Sigmoid colon (tissue), 7 donors: Measurements from ENCODE around the gene EEIG1. TPM values are rescaled to one million over a fixed set of nuclear protein-coding genes. Genes with fewer than 3 reads are reported as not detected.

Experiments
- DNase-seq: peaks from one replicate; pipeline ENCODE4 v3.0.0-alpha.2; 2019
- H3K27ac ChIP-seq, 4 donors: fragments of 200-600 bp; sonication (generic); one replicate each; pipeline ENCODE4 v1.5.1; 2016 to 2019; ENCODE audit warnings: mild to moderate bottlenecking in 1 of 4
- H3K27me3 ChIP-seq, 3 donors: fragments of 200-600 bp; sonication (generic); one replicate each; pipeline ENCODE4 v1.5.1; 2019; ENCODE audit warnings: mild to moderate bottlenecking in 1 of 3
- H3K36me3 ChIP-seq, 4 donors: fragments of 200-600 bp; sonication (generic); one replicate each; pipeline ENCODE4 v1.5.1; 2016 to 2019
- H3K4me1 ChIP-seq, 4 donors: fragments of 200-600 bp; sonication (generic); one replicate each; pipeline ENCODE4 v1.5.1; 2017 to 2019
- H3K4me3 ChIP-seq, 4 donors: fragments of 200-600 bp; sonication (generic); one replicate each; pipeline ENCODE4 v1.5.1; 2017 to 2019; ENCODE audit warnings: mild to moderate bottlenecking in 2 of 4, moderate library complexity in 1 of 4
- H3K9me3 ChIP-seq, 4 donors: fragments of 200-600 bp in 3 of 4; sonication (generic) in 3 of 4; one replicate each; pipeline versions ENCODE4 v1.5.1 to v1.6.1; 2013 to 2019
- EP300 ChIP-seq, 4 donors: sonication (generic); formaldehyde crosslinking; IDR thresholded peaks; one replicate each; pipeline ENCODE4 v1.6.1; 2017; ENCODE audit warnings: antibody characterized with exemption in 4 of 4
- POLR2A ChIP-seq, 2 donors: fragments of 450-650 bp; IDR thresholded peaks; one replicate each; pipeline ENCODE4 v1.6.1; 2016; ENCODE audit warnings: antibody characterized with exemption in 2 of 2, mild to moderate bottlenecking in 2 of 2, moderate library complexity in 2 of 2
- POLR2AphosphoS5 ChIP-seq, 4 donors: sonication (generic); formaldehyde crosslinking; IDR thresholded peaks; one replicate each; pipeline ENCODE4 v1.6.1; 2017; ENCODE audit warnings: antibody characterized with exemption in 4 of 4
- WGBS, 2 donors: extraction: QIAGEN DNeasy Blood & Tissue Kit; methylation state at CpG; one replicate each; pipeline ENCODE4 v1.1.7; 2013; 5-methylcytosine and 5-hydroxymethylcytosine counted together
- intact Hi-C: fragments of 100-400 bp; cut with DNase I; formaldehyde crosslinking; loops from one replicate; pipeline ENCODE4 v1.15.1; 2023
- polyA plus RNA-seq, 3 donors: library from polyadenylated mRNA; stranded (reverse); fragments of 200-250 nt; gene quantifications; one replicate each; pipeline ENCODE4 v1.2.3, GENCODE V29; 2013
- total RNA-seq, 4 donors: library from RNA; depleted of rRNA; stranded (reverse); fragments of >200 nt; gene quantifications; one replicate each; pipeline ENCODE4 v1.1.0, GENCODE V29; 2016
- TF ChIP-seq, protein P1 (sequence below), 4 experiments: fragments of 450-650 bp in 3 of 4; fragments of 200-600 bp in 1 of 4; IDR thresholded peaks; one replicate each; pipeline ENCODE4 v1.5.1; 2016 to 2019; ENCODE audit warnings: antibody characterized with exemption in 4 of 4, mild to moderate bottlenecking in 3 of 4, moderate library complexity in 2 of 4
- donor health status: healthy with polysubstance abuse.
- donor health status: Bipolar disorder and iron deficiency.
- donor health status: healthy.

Gene EEIG1
- total and polyA plus RNA-seq, 7 donors = 10.9 to 92.0 (median 32.7) TPM

- Histone ChIP-seq H3K4me3 (no peak overlapping the region), H3K4me1 (no peaks in the 10 kb centered on the region), H3K27me3 (no peaks in the 10 kb centered on the region), H3K36me3 (no peaks in the 10 kb centered on the region), H3K27ac (peak overlapping the region in 1 of 4 donors; percentile 8), H3K9me3 (no peaks in the 10 kb centered on the region)
- no peak for DNase-seq
- no peak for TF ChIP-seq EP300 (IDR thresholded peaks at IDR 0.05)
- no peak for TF ChIP-seq POLR2A (IDR thresholded peaks at IDR 0.05)
- TF ChIP-seq POLR2AphosphoS5 (IDR thresholded peaks at IDR 0.05) = no peak
- TF ChIP-seq, protein P1, sequence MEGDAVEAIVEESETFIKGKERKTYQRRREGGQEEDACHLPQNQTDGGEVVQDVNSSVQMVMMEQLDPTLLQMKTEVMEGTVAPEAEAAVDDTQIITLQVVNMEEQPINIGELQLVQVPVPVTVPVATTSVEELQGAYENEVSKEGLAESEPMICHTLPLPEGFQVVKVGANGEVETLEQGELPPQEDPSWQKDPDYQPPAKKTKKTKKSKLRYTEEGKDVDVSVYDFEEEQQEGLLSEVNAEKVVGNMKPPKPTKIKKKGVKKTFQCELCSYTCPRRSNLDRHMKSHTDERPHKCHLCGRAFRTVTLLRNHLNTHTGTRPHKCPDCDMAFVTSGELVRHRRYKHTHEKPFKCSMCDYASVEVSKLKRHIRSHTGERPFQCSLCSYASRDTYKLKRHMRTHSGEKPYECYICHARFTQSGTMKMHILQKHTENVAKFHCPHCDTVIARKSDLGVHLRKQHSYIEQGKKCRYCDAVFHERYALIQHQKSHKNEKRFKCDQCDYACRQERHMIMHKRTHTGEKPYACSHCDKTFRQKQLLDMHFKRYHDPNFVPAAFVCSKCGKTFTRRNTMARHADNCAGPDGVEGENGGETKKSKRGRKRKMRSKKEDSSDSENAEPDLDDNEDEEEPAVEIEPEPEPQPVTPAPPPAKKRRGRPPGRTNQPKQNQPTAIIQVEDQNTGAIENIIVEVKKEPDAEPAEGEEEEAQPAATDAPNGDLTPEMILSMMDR (IDR thresholded peaks at IDR 0.05) = no peak
- WGBS, 2 donors = 26 to 34% methylated on average over 10 of the region's 10 CpGs
- intact Hi-C loops = no loop called here
These were observed 26.9 kb upstream of the EEIG1 start for GRCh38 chr9:128007566-128008138.

DNA sequence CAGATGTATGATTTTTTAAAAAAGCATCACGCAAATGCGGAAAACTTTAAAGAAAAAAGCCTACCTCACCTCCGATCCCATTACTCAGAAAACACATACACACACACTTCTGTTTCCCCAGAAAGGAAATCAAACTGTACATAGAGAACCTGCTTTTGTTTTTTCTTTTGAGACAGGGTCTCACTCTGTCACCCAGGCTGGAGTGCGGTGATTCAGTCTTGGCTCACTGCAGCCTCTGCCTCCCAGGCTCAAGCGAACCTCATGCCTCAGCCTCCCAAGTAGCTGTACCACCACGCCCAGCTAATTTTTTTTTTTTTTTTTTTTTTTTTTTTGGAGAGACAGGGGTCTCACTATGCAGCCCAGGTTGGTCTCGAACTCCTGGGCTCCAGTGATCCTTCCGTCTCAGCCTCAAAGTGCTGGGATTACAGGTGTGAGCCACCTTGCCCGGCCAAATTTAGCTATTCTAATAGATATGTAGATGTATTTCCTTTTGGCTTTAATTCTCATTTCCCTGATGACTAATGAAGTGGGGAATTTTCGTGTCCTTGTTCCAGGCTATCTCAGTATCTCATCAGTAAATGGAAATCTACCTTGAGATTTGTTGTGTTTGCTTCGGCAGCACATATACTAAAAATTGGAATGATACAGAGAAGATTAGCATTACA is 25.7 kb upstream of the EEIG1 start:
- intact Hi-C loops = no loop called here
- no peak for DNase-seq
- Histone ChIP-seq H3K36me3 (no peaks in the 10 kb centered on the region), H3K27ac (no peak overlapping the region), H3K4me1 (peaks cover 0 to 7% (median 2%) of the 10 kb centered on the region in 4 donors), H3K27me3 (no peaks in the 10 kb centered on the region), H3K4me3 (no peak overlapping the region), H3K9me3 (no peaks in the 10 kb centered on the region)
- 84 to 91% methylated on average over 11 of the region's 11 CpGs for WGBS, 2 donors
- no peak for TF ChIP-seq POLR2A (IDR thresholded peaks at IDR 0.05)
- TF ChIP-seq POLR2AphosphoS5 (IDR thresholded peaks at IDR 0.05) = no peak
- TF ChIP-seq, protein P1 (IDR thresholded peaks at IDR 0.05) = no peak
- TF ChIP-seq EP300 (IDR thresholded peaks at IDR 0.05) = no peak

- DNase-seq = peak; percentile 75
- no peaks in the 10 kb centered on the region for H3K9me3 ChIP-seq
- WGBS, 2 donors = 45 to 73% methylated on average over 12 of the region's 12 CpGs
These were observed 25.1 kb upstream of the EEIG1 start for GRCh38 chr9:128005923-128006322.

GRCh38 chr9:128003966-128004604 is 23.3 kb upstream of the EEIG1 start:
- intact Hi-C loops = no loop called here
- 93 to 95% methylated on average over 11 of the region's 11 CpGs for WGBS, 2 donors
- no peak for TF ChIP-seq EP300 (IDR thresholded peaks at IDR 0.05)
- no peak for TF ChIP-seq POLR2A (IDR thresholded peaks at IDR 0.05)
- TF ChIP-seq, protein P1 (IDR thresholded peaks at IDR 0.05) = no peak
- TF ChIP-seq POLR2AphosphoS5 (IDR thresholded peaks at IDR 0.05) = no peak
- Histone ChIP-seq H3K4me1 (peaks cover 0 to 9% (median 4%) of the 10 kb centered on the region in 4 donors), H3K36me3 (no peaks in the 10 kb centered on the region), H3K27ac (no peak overlapping the region), H3K9me3 (no peaks in the 10 kb centered on the region), H3K4me3 (no peak overlapping the region), H3K27me3 (no peaks in the 10 kb centered on the region)
- DNase-seq = no peak

More at GRCh38 chr9:128005923-128006322, 25.1 kb upstream of the EEIG1 start:
- no peak overlapping the region for H3K27ac ChIP-seq
- H3K27me3 ChIP-seq = no peaks in the 10 kb centered on the region
- H3K4me1 ChIP-seq = peaks cover 0 to 9% (median 4%) of the 10 kb centered on the region in 4 donors
- intact Hi-C loops = no loop called here
- no peaks in the 10 kb centered on the region for H3K36me3 ChIP-seq
- TF ChIP-seq EP300 (IDR thresholded peaks at IDR 0.05) (no peak), POLR2AphosphoS5 (IDR thresholded peaks at IDR 0.05) (peak in 1 of 4 donors; percentile 48), POLR2A (IDR thresholded peaks at IDR 0.05) (no peak)
- TF ChIP-seq, protein P1 (IDR thresholded peaks at IDR 0.05) = no peak
- no peak overlapping the region for H3K4me3 ChIP-seq
